GM21576 (cell line): ENCODE measurements around the gene ACSF3.
"Not testable (repeated sequence)": the region's sequence is repeated elsewhere in the genome, so short reads cannot be mapped to it uniquely, and the experiment has no call there.

Experiments
- ATAC-seq: cut with Tn5 transposase; IDR thresholded peaks from one replicate; pipeline ENCODE4 v1.9.1; 2021; ENCODE audit warnings: mild to moderate bottlenecking, moderate library complexity; ENCODE audit not compliant: unreplicated experiment

ACSF3 gene

GRCh38 chr16:89055894-89056555, 37.6 kb upstream of the ACSF3 start:
- ATAC-seq, result no peak

- no peak for ATAC-seq
Measured at GRCh38 chr16:89056592-89056991, 37.1 kb upstream of the ACSF3 start.

- no peak for ATAC-seq
Measured at GRCh38 chr16:89057738-89058137, 35.9 kb upstream of the ACSF3 start.

GRCh38 chr16:89058812-89059211, 34.8 kb upstream of the ACSF3 start:
- ATAC-seq, result no peak

- no peak for ATAC-seq
Measured at GRCh38 chr16:89060207-89060794, 33.4 kb upstream of the ACSF3 start.

- ATAC-seq, result no peak
Measured at GRCh38 chr16:89061086-89061485, 32.6 kb upstream of the ACSF3 start.

- no peak for ATAC-seq
Measured at GRCh38 chr16:89061590-89062380, 31.9 kb upstream of the ACSF3 start.

GRCh38 chr16:89062389-89063345, 31.0 kb upstream of the ACSF3 start:
- ATAC-seq, result no peak

- ATAC-seq, result no peak
Measured at GRCh38 chr16:89063768-89064320, 29.8 kb upstream of the ACSF3 start.

GRCh38 chr16:89064606-89065457, 28.8 kb upstream of the ACSF3 start:
- ATAC-seq, result no peak

GRCh38 chr16:89065458-89065822, 28.2 kb upstream of the ACSF3 start:
- no peak for ATAC-seq

GRCh38 chr16:89066721-89067120, 26.9 kb upstream of the ACSF3 start:
- ATAC-seq, result no peak

- ATAC-seq, result no peak
Measured at GRCh38 chr16:89067677-89068443, 25.8 kb upstream of the ACSF3 start.

- not testable (repeated sequence) for ATAC-seq
Measured at GRCh38 chr16:89068814-89069616, 24.6 kb upstream of the ACSF3 start.

GRCh38 chr16:89069920-89070319, 23.7 kb upstream of the ACSF3 start:
- ATAC-seq, result no peak

GRCh38 chr16:89070590-89070989, 23.1 kb upstream of the ACSF3 start:
- no peak for ATAC-seq

- no peak for ATAC-seq
Measured at GRCh38 chr16:89071686-89072547, 21.7 kb upstream of the ACSF3 start.
